ENCODE data around the gene BCAR3. TPM values are rescaled to one million over a fixed set of nuclear protein-coding genes. Genes with fewer than 3 reads are reported as not detected.
"Not testable (repeated sequence)": the region's sequence is repeated elsewhere in the genome, so short reads cannot be mapped to it uniquely, and the experiment has no call there.

BCAR3 gene
- total RNA-seq, 1 donor from 2014 or later, result 53.8 TPM

- DNase-seq (ENCODE audit: low read depth, low spot score), result no peak
These were observed 26.3 kb upstream of the BCAR3 start for GRCh38 chr1:93707956-93708355.

- no peak for DNase-seq (ENCODE audit: low read depth, low spot score)
These were observed 24.4 kb upstream of the BCAR3 start for GRCh38 chr1:93705892-93706500.

- DNase-seq (ENCODE audit: low read depth, low spot score), result no peak
These were observed 22.4 kb upstream of the BCAR3 start for GRCh38 chr1:93704052-93704451.

- DNase-seq (ENCODE audit: low read depth, low spot score), result no peak
These were observed 22.0 kb upstream of the BCAR3 start for GRCh38 chr1:93703643-93704042.

GRCh38 chr1:93702828-93703183 lies 21.2 kb upstream of the BCAR3 start:
- no peak for DNase-seq (ENCODE audit: low read depth, low spot score)

GRCh38 chr1:93702111-93702827 lies 20.6 kb upstream of the BCAR3 start:
- no peak for DNase-seq (ENCODE audit: low read depth, low spot score)

- DNase-seq (ENCODE audit: low read depth, low spot score), result no peak
These were observed 20.0 kb upstream of the BCAR3 start for GRCh38 chr1:93701629-93702028.

GRCh38 chr1:93700532-93701469 lies 19.2 kb upstream of the BCAR3 start:
- DNase-seq (ENCODE audit: low read depth, low spot score), result no peak

GRCh38 chr1:93699503-93700168 lies 18.0 kb upstream of the BCAR3 start:
- DNase-seq (ENCODE audit: low read depth, low spot score), result no peak

- no peak for DNase-seq (ENCODE audit: low read depth, low spot score)
These were observed 17.4 kb upstream of the BCAR3 start for GRCh38 chr1:93699049-93699384.

GRCh38 chr1:93698329-93699048 lies 16.9 kb upstream of the BCAR3 start:
- no peak for DNase-seq (ENCODE audit: low read depth, low spot score)

GRCh38 chr1:93697566-93697965 lies 15.9 kb upstream of the BCAR3 start:
- not testable (repeated sequence) for DNase-seq (ENCODE audit: low read depth, low spot score)

- DNase-seq (ENCODE audit: low read depth, low spot score), result no peak
These were observed 13.9 kb upstream of the BCAR3 start for GRCh38 chr1:93695411-93696005.

GRCh38 chr1:93694819-93695218 lies 13.2 kb upstream of the BCAR3 start:
- no peak for DNase-seq (ENCODE audit: low read depth, low spot score)

- DNase-seq (ENCODE audit: low read depth, low spot score), result no peak
These were observed 12.4 kb upstream of the BCAR3 start for GRCh38 chr1:93694039-93694438.

GRCh38 chr1:93692983-93693591 lies 11.4 kb upstream of the BCAR3 start:
- DNase-seq (ENCODE audit: low read depth, low spot score), result no peak

GRCh38 chr1:93692451-93692861 lies 10.8 kb upstream of the BCAR3 start:
- DNase-seq (ENCODE audit: low read depth, low spot score), result no peak

GRCh38 chr1:93692026-93692425 lies 10.4 kb upstream of the BCAR3 start:
- DNase-seq (ENCODE audit: low read depth, low spot score), result no peak

- DNase-seq (ENCODE audit: low read depth, low spot score), result no peak
These were observed 9.5 kb upstream of the BCAR3 start for GRCh38 chr1:93690921-93691789.

Measured in pulmonary artery endothelial cell (primary cell).